NCI-H146 treated with DMSO at 0.1 percent for 48 hours (cell line): Measurements from ENCODE around the gene SEPTIN5.

ENCODE experiments used
- DNase-seq: peaks from one replicate; lab custom pipeline; 2025; ENCODE audit not compliant: unreplicated experiment; lab: John Stamatoyannopoulos, UW

The SEPTIN5 gene

GRCh38 chr22:19760058-19760950 is 46.0 kb downstream of the SEPTIN5 start, which contains the start of gene TBX1:
TSS of gene TBX1 (plus strand) at chr22:19760778. CDS start at chr22:19760844, 66 bp downstream.
- DNase-seq, result no peak

DNA sequence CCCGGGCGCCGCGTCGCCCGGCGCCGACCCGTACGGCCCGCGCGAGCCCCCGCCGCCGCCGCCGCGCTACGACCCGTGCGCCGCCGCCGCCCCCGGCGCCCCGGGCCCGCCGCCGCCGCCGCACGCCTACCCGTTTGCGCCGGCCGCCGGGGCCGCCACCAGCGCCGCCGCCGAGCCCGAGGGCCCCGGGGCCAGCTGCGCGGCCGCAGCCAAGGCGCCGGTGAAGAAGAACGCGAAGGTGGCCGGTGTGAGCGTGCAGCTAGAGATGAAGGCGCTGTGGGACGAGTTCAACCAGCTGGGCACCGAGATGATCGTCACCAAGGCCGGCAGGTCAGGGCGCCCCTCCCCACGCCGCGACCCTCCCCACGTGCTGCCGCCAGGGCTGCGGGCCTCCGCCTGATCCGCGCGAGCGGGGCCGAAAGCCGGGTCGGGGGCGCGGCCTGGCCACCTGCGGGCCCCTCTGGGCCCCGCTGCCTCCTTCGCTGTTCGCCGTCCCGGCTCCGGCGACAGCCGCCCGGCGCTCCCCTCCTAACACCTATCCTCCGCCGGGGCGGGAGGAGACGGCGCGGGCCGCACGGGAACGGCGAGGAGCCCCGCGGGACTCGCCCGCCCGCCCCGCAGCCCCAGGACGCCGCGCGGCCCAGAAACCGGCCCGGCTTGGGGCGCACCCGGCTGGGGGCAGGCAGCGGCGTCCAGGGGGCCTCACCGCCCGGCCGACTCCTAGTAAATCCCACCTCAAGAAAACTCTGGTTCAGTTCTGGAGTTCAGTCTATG is 46.8 kb downstream of the SEPTIN5 start:
- no peak for DNase-seq

DNA sequence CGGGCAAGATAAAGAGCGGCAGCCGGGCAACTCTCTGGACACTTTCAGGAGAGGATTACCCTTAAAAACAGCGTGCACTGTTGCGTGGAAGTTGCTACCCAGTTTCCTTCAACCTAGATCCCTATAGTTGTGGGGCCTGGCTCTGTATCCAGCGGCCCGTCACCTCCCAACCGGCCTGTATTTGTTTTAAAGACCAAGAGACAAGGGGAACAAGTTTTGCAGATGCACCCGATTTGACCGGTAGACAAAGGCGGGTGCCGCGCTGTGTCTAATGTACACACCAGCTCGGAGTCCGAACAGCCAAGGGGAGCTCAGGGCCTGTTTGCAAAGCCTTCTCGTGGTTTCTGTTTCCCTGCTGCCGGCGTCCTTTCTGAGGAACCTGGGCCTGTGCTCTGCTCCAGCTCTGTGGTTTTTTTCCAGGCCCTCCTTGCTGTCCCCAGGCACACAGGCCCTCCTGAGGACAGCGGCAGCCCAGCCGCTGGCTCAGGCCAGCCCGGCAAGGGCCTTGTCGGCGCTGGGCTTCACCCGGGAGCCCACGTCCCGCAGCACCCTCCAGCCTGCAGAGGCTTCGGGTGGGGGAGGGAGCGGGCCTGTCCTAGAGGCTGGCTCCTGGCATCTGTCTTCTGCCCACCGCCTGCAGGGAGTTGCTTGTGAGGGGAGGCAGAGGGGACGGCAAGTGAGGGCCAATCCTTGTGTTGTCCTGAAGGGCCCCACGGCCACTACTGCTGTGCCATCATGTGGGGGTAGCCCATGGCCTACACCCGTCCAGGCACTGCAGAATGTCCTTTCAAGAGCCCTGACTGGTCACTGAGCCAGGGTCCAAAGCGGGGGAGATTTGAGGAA is 47.6 kb downstream of the SEPTIN5 start:
- no peak for DNase-seq

DNA sequence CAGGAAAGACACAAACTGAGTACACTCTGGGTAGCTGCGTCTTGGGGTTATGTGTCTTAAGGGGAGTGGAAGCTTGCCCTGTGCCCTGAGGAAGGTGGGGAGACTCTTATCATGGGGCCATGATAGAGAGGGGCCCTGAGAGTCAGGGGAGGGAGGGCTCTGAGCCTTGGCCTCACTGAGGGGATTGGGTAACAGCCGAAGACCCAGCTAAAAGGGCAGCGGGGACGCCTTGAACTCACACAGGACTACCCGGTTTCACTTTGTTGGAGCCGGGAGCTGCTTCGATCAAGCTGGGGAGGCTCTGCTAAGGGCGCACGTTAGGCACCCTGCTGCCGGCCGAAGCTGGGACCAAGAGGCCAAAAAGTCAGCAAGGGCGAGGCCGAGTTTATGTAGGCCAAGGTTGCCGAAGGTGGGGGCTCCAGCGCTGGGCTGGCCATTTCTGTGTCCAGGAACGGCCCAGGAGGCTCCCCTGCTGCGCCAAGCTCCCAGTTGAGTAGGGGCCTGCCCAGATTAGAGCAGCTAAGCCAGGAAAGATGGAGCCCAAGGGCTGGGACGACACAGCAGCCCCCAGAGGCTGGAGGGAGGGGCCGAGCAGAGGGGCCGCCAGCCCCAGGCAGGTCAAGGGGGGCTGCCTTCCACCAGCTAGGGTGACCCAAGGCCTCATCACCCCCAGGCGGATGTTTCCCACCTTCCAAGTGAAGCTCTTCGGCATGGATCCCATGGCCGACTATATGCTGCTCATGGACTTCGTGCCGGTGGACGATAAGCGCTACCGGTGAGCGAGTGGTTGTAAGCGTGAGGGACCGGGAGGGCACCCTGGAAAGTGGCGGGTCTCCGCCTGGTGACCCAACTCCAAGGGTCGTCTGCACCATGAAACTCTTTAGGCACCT is 48.5 kb downstream of the SEPTIN5 start:
- no peak for DNase-seq

- no peak for DNase-seq
Observed at GRCh38 chr22:19763458-19764298, 49.4 kb downstream of the SEPTIN5 start.

DNA sequence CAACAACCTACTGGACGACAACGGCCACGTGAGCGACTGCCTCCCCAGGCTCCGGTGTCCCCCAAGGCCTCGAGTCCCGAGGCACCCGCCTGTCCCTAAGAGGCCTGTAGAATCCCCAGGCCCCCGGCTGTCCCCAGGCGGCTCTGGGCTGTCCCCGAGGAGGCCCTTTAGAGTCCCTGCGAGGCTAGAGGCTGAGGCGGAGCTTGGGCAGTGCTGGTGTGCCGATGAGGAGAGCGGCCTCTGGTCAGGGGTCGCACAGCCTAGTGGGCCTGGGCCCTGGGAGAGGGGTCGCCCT is 49.9 kb downstream of the SEPTIN5 start:
- no peak for DNase-seq

DNA sequence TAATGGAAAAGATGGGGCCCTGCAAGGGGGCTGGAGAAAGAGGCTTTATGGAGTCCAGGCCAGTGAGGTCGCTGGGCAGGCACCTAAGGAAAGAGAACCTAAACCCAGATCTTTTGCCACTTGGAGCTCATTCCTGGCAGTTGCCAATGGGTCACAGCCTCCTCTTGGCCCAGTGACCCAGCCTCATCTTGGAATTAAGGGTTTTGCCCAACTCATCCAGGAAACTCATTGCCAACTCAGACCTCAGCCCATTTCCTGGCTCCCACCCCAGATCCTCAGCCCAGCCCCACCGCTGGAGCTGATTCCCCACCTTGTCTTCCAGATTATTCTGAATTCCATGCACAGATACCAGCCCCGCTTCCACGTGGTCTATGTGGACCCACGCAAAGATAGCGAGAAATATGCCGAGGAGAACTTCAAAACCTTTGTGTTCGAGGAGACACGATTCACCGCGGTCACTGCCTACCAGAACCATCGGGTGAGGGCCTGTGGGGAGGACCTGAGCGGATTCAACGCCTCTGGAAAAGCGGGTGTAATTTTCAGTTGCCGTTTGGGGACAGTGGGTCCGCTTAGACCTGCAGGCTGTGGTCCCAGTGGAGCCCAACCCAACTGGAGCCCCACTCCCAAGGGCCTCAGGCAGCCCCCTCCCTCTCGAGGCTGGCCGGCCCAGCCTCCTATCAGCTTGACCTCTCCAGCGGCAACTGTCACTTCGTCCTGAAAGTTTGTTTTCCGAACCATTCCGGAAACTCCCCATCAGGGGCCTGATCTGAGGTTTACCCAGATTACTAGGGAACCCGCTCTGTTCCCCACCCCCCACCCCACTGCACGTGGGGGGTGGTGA is 50.6 kb downstream of the SEPTIN5 start:
- DNase-seq, result no peak

GRCh38 chr22:19765477-19766239 is 51.4 kb downstream of the SEPTIN5 start:
- DNase-seq, result no peak

GRCh38 chr22:19766240-19766510 is 51.9 kb downstream of the SEPTIN5 start:
- DNase-seq, result no peak

DNA sequence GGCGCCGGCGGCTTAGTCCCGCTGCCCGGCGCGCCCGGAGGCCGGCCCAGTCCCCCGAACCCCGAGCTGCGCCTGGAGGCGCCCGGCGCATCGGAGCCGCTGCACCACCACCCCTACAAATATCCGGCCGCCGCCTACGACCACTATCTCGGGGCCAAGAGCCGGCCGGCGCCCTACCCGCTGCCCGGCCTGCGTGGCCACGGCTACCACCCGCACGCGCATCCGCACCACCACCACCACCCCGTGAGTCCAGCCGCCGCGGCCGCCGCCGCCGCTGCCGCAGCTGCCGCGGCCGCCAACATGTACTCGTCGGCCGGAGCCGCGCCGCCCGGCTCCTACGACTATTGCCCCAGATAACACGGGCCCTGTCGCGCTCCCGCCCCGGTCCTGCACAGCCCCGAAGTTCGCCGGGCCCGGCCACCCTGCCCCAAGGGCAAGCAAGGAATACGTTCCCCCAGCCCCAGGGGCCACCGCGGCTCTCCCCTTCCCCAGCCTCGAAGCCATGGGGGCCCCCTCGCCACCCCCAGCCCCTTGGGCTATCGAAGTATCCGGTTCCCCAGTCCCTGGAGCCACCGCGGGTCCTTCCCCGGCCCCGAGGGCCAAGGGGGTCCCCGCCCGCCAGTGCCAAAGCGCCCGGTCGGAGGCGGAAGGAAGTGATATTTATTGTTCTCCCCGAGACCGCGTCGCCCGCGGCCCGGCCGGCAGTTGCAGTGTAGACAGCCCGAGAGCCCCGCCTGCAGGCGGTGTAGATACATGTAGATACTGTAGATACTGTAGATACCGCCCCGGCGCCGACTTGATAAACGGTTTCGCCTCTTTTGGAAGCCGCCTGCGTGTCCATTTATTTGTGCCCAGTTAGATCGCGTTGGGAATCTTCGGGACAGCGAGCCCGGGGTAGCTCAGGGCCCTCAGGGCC is 52.5 kb downstream of the SEPTIN5 start:
- DNase-seq, result no peak

GRCh38 chr22:19767427-19768341 is 53.4 kb downstream of the SEPTIN5 start:
- no peak for DNase-seq

DNA sequence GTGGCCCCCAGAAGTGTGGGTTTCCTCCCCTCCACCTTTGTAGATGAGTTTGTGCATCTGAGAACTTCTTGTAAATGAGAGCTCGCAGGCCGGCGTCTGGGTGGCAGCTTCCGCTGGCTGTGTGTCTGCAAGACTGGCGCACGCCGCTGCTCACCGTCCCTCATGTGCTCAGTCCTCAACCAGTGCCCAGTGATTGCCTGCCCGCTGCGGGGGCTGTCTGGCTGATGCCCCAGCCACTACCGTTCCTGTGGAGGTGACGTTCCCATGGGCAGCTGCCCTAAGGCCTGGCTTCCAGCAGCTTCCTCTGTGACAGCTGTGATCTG is 55.1 kb downstream of the SEPTIN5 start:
- no peak for DNase-seq

GRCh38 chr22:19770349-19771220 is 56.3 kb downstream of the SEPTIN5 start:
- DNase-seq, result no peak

DNA sequence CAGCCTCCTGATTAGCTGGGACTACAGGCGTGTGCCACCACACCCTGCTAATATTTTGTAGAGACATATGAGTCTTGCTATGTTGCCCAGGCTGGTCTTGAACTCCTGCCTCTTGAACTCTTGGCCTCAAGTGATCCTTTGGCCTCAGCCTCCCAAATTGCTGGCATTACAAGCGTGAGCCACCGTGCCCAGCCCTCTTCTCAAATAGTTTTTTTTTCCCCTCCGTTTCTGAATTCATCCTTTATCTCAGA is 58.0 kb downstream of the SEPTIN5 start:
- DNase-seq, result no peak
